A549 (cell line): ENCODE measurements around the gene TEX52. TPM values are rescaled to one million over a fixed set of nuclear protein-coding genes. Genes with fewer than 3 reads are reported as not detected.

Experiments used
- ATAC-seq, 2 experiments: fragments of 200-7000 bp in 1 of 2; fragments of >200 bp in 1 of 2; cut with Nextera tagmentation in 1 of 2; cut with Tn5 transposase in 1 of 2; 3 replicates each; pipeline versions ENCODE4 v1.8.0 to v1.9.1; 2018 to 2020; ENCODE audit warnings: mild to moderate bottlenecking in 1 of 2, moderate library complexity in 1 of 2
- CTCF ChIA-PET: fragments of 300-600 bp; sonication (Branson Sonifier 250); formaldehyde crosslinking; extraction: SDS; loops from one replicate; lab custom pipeline; 2021; ENCODE audit warnings: antibody characterized with exemption, inconsistent platforms; lab: Yijun Ruan, JAX
- POLR2A ChIA-PET: fragments of 350-600 bp; formaldehyde crosslinking; extraction: SDS; loops from one replicate; lab custom pipeline; 2021; ENCODE audit warnings: antibody characterized with exemption, inconsistent platforms; lab: Yijun Ruan, JAX
- DNase-seq, 2 experiments: peaks; one replicate each; pipeline versions ENCODE4 v3.0.0 to v3.0.0-alpha.2; 2011 to 2016; ENCODE audit warnings: low read depth in 1 of 2, low spot score in 1 of 2
- FAIRE-seq: peaks from 2 replicates; lab custom pipeline; 2011; peaks lifted over from hg19 to GRCh38; lab: Jason Lieb, UNC
- H3K27ac ChIP-seq, 2 experiments: fragments of >200 bp; sonication (Bioruptor Twin); formaldehyde crosslinking; 3 replicates each; pipeline ENCODE4 v1.5.1; 2016 to 2017
- H3K4me1 ChIP-seq: fragments of >200 bp; sonication (Bioruptor Twin); formaldehyde crosslinking; 3 replicates; pipeline ENCODE4 v1.6.1; 2016
- H3K4me2 ChIP-seq: fragments of >200 bp; sonication (Bioruptor Twin); formaldehyde crosslinking; 3 replicates; pipeline ENCODE4 v1.6.1; 2016
- H3K4me3 ChIP-seq: fragments of >200 bp; sonication (Bioruptor Twin); formaldehyde crosslinking; 3 replicates; pipeline ENCODE4 v1.5.1; 2016
- H3K9me3 ChIP-seq: fragments of >200 bp; sonication (Bioruptor Twin); formaldehyde crosslinking; 3 replicates; pipeline ENCODE4 v1.6.1; 2016
- ATOH8 ChIP-seq: fragments of 250-450 bp; sonication (Bioruptor Pico); IDR thresholded peaks from 2 replicates; pipeline ENCODE4 v1.5.0; 2020; ENCODE audit warnings: low read depth, mild to moderate bottlenecking, moderate library complexity
- BHLHE40 ChIP-seq: IDR thresholded peaks from 2 replicates; pipeline ENCODE4 v1.6.1; 2012; ENCODE audit warnings: low read depth, low read length, inconsistent platforms
- CBX2 ChIP-seq: fragments of 200-600 bp; sonication (generic); IDR thresholded peaks from 2 replicates; pipeline ENCODE4 v1.6.1; 2016; ENCODE audit warnings: low read depth, mild to moderate bottlenecking, borderline replicate concordance
- E2F6 ChIP-seq: IDR thresholded peaks from 2 replicates; pipeline ENCODE4 v1.6.1; 2012; ENCODE audit warnings: low read depth, borderline replicate concordance
- EHMT2 ChIP-seq: fragments of 200-600 bp; sonication (generic); IDR thresholded peaks from 2 replicates; pipeline ENCODE4 v1.6.1; 2016; ENCODE audit warnings: antibody characterized with exemption, low read depth, mild to moderate bottlenecking, moderate library complexity
- ESRRA ChIP-seq: fragments of 150-350 bp; IDR thresholded peaks from 2 replicates; pipeline ENCODE4 v1.6.1; 2014; ENCODE audit warnings: mild to moderate bottlenecking, low read length, borderline replicate concordance
- FOSL2 ChIP-seq, 2 experiments: fragments of 450-650 bp in 1 of 2; fragments of >200 bp in 1 of 2; sonication (Bioruptor Twin) in 1 of 2; formaldehyde crosslinking; IDR thresholded peaks; 2 replicates each; pipeline versions ENCODE4 v1.5.0 to v1.6.1; 2016 to 2020; ENCODE audit warnings: mild to moderate bottlenecking in 1 of 2, moderate library complexity in 1 of 2
- GATA3 ChIP-seq: IDR thresholded peaks from 2 replicates; pipeline ENCODE4 v1.6.1; 2012; ENCODE audit warnings: borderline replicate concordance
- JUNB ChIP-seq: fragments of >200 bp; sonication (Bioruptor Twin); formaldehyde crosslinking; IDR thresholded peaks from 2 replicates; pipeline ENCODE4 v1.6.1; 2016
- KDM1A ChIP-seq: fragments of 200-600 bp; sonication (generic); IDR thresholded peaks from 2 replicates; pipeline ENCODE4 v1.6.1; 2016; ENCODE audit warnings: low read depth, mild to moderate bottlenecking
- KDM5A ChIP-seq: fragments of 200-600 bp; sonication (generic); IDR thresholded peaks from 2 replicates; pipeline ENCODE4 v1.6.1; 2016; ENCODE audit warnings: antibody characterized with exemption, mild to moderate bottlenecking
- NPAS2 ChIP-seq: fragments of 250-450 bp; sonication (Bioruptor Pico); IDR thresholded peaks from 2 replicates; pipeline ENCODE4 v1.8.0; 2022; ENCODE audit warnings: mild to moderate bottlenecking, moderate library complexity, borderline replicate concordance
- NR3C1 ChIP-seq: fragments of >200 bp; sonication (Bioruptor Twin); formaldehyde crosslinking; IDR thresholded peaks from 3 replicates; pipeline ENCODE4 v1.6.1; 2017
- POLR2AphosphoS2 ChIP-seq: conservative IDR thresholded peaks from 2 replicates; pipeline ENCODE4 v1.6.1; 2012; ENCODE audit warnings: low read length, improper control_type of control experiment, inconsistent platforms
- RARB ChIP-seq: fragments of 250-450 bp; sonication (Bioruptor Pico); IDR thresholded peaks from 2 replicates; pipeline ENCODE4 v1.8.0; 2021; ENCODE audit warnings: mild to moderate bottlenecking, moderate library complexity
- REST ChIP-seq: fragments of 200-600 bp; sonication (generic); IDR thresholded peaks from 2 replicates; pipeline ENCODE4 v1.6.1; 2016; ENCODE audit warnings: antibody characterized with exemption, mild to moderate bottlenecking, moderate library complexity
- RFX5 ChIP-seq: fragments of 450-650 bp; IDR thresholded peaks from 2 replicates; pipeline ENCODE4 v1.7.1; 2014; ENCODE audit warnings: antibody characterized with exemption, mild to moderate bottlenecking, moderate library complexity
- SREBF2 ChIP-seq: fragments of 450-650 bp; IDR thresholded peaks from 2 replicates; pipeline ENCODE4 v1.6.1; 2014; ENCODE audit warnings: mild to moderate bottlenecking, moderate library complexity
- TP53 ChIP-seq: fragments of 250-450 bp; sonication (Bioruptor Pico); IDR thresholded peaks from 2 replicates; pipeline ENCODE4 v1.5.0; 2021; ENCODE audit warnings: mild to moderate bottlenecking, moderate library complexity
- ZC3H11A ChIP-seq: fragments of 450-650 bp; IDR thresholded peaks from 2 replicates; pipeline ENCODE4 v1.6.1; 2014; ENCODE audit warnings: antibody characterized with exemption, mild to moderate bottlenecking
- WGBS: methylation state at CpG from one replicate; pipeline ENCODE4 v1.1.6; 2017; ENCODE audit errors: missing lambda C conversion rate; 5-methylcytosine and 5-hydroxymethylcytosine counted together
- polyA plus RNA-seq, 4 experiments: library from polyadenylated mRNA; depleted of rRNA in 3 of 4; stranded (reverse); fragments of >200 nt; fragmentation: RNase III in 1 of 4; extraction: RNeasy Plus Mini Kit Qiagen cat#74134 plus additional on column Dnase treatment in 1 of 4; gene quantifications; 2 replicates in 3 of 4; 3 replicates in 1 of 4; pipeline ENCODE4 v1.2.3, GENCODE V29; 2011 to 2017
- TF ChIP-seq, protein P1 (sequence below): fragments of 150-350 bp; IDR thresholded peaks from 2 replicates; pipeline ENCODE4 v1.6.1; 2014; ENCODE audit warnings: low read depth, mild to moderate bottlenecking, low read length
- TF ChIP-seq, protein P2 (sequence below): fragments of >200 bp; sonication (Bioruptor Twin); formaldehyde crosslinking; IDR thresholded peaks from 2 replicates; pipeline ENCODE4 v1.6.1; 2016
- TF ChIP-seq, protein P3 (sequence below): fragments of 250-450 bp; sonication (Bioruptor Pico); IDR thresholded peaks from 2 replicates; pipeline ENCODE4 v1.5.0; 2021; ENCODE audit warnings: mild to moderate bottlenecking, moderate library complexity, borderline replicate concordance

The TEX52 gene
- polyA plus RNA-seq, 2 of the 4 experiments (the other 2 are of a cell fraction) = not detected

- ATAC-seq (no peak), FAIRE-seq (no peak), DNase-seq (no peak)
- Histone ChIP-seq H3K27ac (peak overlapping the region; percentile 87 to 89), H3K9me3 (no peaks in the 10 kb centered on the region), H3K4me3 (peak overlapping the region; percentile 86), H3K4me1 (peaks cover 25% of the 10 kb centered on the region), H3K4me2 (peak overlapping the region; percentile 88)
- WGBS = 77% methylated on average over 10 of the region's 10 CpGs
- ChIA-PET CTCF (interaction anchor here (1.4 to 3.8 kb wide), 3 partner anchors 9 to 55 kb away, joined by 4 to 16 read pairs (median 6); no protein-coding TSS in a partner anchor), POLR2A (interaction anchor here (1.0 to 2.2 kb wide), 5 partner anchors 13 to 152 kb away, joined by 3 to 14 read pairs (median 3); partner anchors contain the start of genes FOXM1, RHNO1 and TEAD4)
- TF ChIP-seq NR3C1 (no peak), FOSL2 (IDR thresholded peaks at IDR 0.05) (no peak), FOSL2 (CRISPR knock-in tag; IDR thresholded peaks at IDR 0.05) (peak; percentile 17; the same call in 1 of the 2 replicates)
Measured at GRCh38 chr12:2890001-2890387, 33.2 kb upstream of the TEX52 start.

DNA sequence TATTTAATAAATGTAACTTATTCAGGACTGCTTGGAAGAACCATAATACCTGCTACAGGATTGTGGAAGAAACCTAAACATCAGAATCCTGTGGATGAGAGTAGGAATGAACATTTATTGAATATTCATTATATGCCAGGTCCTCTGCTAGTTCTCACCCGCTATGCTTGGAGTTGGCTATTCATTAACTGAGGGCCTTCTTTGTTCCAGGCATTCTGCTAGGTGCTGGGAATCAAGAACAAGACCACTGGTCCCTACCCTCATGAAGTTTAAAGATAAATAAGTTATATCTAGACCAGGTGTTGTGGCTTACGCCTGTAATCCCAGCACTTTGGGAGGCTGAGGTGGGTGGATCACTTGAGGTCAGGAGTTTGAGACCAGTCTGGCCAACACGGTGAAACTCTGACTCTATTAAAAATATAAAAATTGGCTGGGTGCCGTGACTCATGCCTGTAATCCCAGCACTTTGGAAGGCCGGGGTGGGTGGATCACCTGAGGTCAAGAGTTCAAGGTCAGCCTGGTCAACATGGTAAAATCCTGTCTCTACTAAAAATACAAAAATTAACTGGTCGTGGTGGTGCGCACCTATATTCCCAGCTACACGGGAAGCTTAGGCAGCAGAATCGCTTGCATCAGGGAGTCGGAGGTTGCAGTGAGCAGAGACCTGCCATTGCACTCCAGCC is 30.1 kb upstream of the TEX52 start:
- no peak for TF ChIP-seq POLR2AphosphoS2
- no peak for TF ChIP-seq E2F6
- TF ChIP-seq JUNB = no peak
- no peak for TF ChIP-seq FOSL2 (IDR thresholded peaks at IDR 0.05)
- TF ChIP-seq FOSL2 (CRISPR knock-in tag; IDR thresholded peaks at IDR 0.05) = no peak
- no peak for TF ChIP-seq NPAS2
- TF ChIP-seq, all 56 proteins: peak for 0
- POLR2A ChIA-PET = interaction anchor here (1.5 kb wide), 1 partner anchor 10 kb away, joined by 6 read pairs; the partner anchor contains the start of genes FOXM1 and RHNO1
- no peak overlapping the region for H3K4me2 ChIP-seq
- no peak overlapping the region for H3K4me3 ChIP-seq
- ATAC-seq = no peak
- peaks cover 22% of the 10 kb centered on the region for H3K4me1 ChIP-seq
- H3K9me3 ChIP-seq = no peaks in the 10 kb centered on the region
- no peak overlapping the region for H3K27ac ChIP-seq
- 85% methylated on average over 10 of the region's 10 CpGs for WGBS
- no peak for DNase-seq
- FAIRE-seq = no peak
- CTCF ChIA-PET = interaction anchor here (0.7 to 6.8 kb wide), 10 partner anchors 8 to 147 kb away, joined by 3 to 70 read pairs (median 4); no protein-coding TSS in a partner anchor

GRCh38 chr12:2884810-2885209 is 28.0 kb upstream of the TEX52 start:
- ChIA-PET POLR2A (interaction anchor here (0.7 to 1.2 kb wide), 2 partner anchors 157 to 193 kb away, joined by 6 to 9 read pairs; no protein-coding TSS in a partner anchor), CTCF (interaction anchor here (0.6 to 6.8 kb wide), 35 partner anchors 8 to 175 kb away, joined by 3 to 70 read pairs (median 4); partner anchors contain the start of genes FOXM1 and RHNO1)
- Histone ChIP-seq H3K27ac (no peak overlapping the region), H3K4me2 (peak overlapping the region; percentile 30; the same call in 2 of the 3 replicates), H3K4me1 (peaks cover 15% of the 10 kb centered on the region), H3K4me3 (no peak overlapping the region), H3K9me3 (no peaks in the 10 kb centered on the region)
- DNase-seq (no peak), FAIRE-seq (no peak), ATAC-seq (peak; percentile 54 to 59)
- WGBS = 32% methylated on average over 2 of the region's 2 CpGs
- TF ChIP-seq, protein P1, sequence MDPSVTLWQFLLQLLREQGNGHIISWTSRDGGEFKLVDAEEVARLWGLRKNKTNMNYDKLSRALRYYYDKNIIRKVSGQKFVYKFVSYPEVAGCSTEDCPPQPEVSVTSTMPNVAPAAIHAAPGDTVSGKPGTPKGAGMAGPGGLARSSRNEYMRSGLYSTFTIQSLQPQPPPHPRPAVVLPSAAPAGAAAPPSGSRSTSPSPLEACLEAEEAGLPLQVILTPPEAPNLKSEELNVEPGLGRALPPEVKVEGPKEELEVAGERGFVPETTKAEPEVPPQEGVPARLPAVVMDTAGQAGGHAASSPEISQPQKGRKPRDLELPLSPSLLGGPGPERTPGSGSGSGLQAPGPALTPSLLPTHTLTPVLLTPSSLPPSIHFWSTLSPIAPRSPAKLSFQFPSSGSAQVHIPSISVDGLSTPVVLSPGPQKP = no peak
- TF ChIP-seq GATA3 = no peak
- no peak for TF ChIP-seq ATOH8 (CRISPR knock-in tag)
- no peak for TF ChIP-seq REST
- TF ChIP-seq, protein P2, sequence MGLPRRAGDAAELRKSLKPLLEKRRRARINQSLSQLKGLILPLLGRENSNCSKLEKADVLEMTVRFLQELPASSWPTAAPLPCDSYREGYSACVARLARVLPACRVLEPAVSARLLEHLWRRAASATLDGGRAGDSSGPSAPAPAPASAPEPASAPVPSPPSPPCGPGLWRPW = no peak
- no peak for TF ChIP-seq BHLHE40
- TF ChIP-seq ESRRA = no peak
- no peak for TF ChIP-seq CBX2
- TF ChIP-seq KDM1A = no peak
- no peak for TF ChIP-seq RARB (CRISPR knock-in tag)
- TF ChIP-seq, protein P3, sequence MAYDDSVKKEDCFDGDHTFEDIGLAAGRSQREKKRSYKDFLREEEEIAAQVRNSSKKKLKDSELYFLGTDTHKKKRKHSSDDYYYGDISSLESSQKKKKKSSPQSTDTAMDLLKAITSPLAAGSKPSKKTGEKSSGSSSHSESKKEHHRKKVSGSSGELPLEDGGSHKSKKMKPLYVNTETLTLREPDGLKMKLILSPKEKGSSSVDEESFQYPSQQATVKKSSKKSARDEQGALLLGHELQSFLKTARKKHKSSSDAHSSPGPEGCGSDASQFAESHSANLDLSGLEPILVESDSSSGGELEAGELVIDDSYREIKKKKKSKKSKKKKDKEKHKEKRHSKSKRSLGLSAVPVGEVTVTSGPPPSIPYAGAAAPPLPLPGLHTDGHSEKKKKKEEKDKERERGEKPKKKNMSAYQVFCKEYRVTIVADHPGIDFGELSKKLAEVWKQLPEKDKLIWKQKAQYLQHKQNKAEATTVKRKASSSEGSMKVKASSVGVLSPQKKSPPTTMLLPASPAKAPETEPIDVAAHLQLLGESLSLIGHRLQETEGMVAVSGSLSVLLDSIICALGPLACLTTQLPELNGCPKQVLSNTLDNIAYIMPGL (CRISPR knock-in tag) = no peak
- no peak for TF ChIP-seq SREBF2
- TF ChIP-seq ZC3H11A = no peak
- no peak for TF ChIP-seq KDM5A
- no peak for TF ChIP-seq EHMT2
- TF ChIP-seq TP53 (CRISPR knock-in tag) = no peak
- no peak for TF ChIP-seq RFX5
